ENCODE data around the gene ATXN1L.
"Not testable (repeated sequence)": the region's sequence is repeated elsewhere in the genome, so short reads cannot be mapped to it uniquely, and the experiment has no call there.

ATXN1L gene

GRCh38 chr16:71810155-71810530 is 35.6 kb upstream of the ATXN1L start:
- peak in 1 of 3 donors; percentile 9 for DNase-seq
- H3K4me1 ChIP-seq (ENCODE audit: control extremely low read depth in 1 of 4, control insufficient read depth in 4 of 4, insufficient read depth in 4 of 4, low read length in 3 of 4): peaks cover 9 to 50% (median 28%) of the 10 kb centered on the region in 4 experiments
- CTCF ChIA-PET: interaction anchor here (1.4 to 2.0 kb wide), 2 partner anchors 33 to 73 kb away, joined by 3 to 6 read pairs; no protein-coding TSS in a partner anchor
- WGBS (ENCODE audit: insufficient coverage): 100% methylated on average over 7 of the region's 11 CpGs
- H3K36me3 ChIP-seq (ENCODE audit: control insufficient read depth in 4 of 4, insufficient read depth in 4 of 4, low read length in 3 of 4); H3K9me3 ChIP-seq (ENCODE audit: control extremely low read depth in 1 of 5, control insufficient read depth in 4 of 5, insufficient read depth in 2 of 5, low read depth in 1 of 5, low read length in 4 of 5); POLR2A ChIA-PET; H3K4me3 ChIP-seq (ENCODE audit: control insufficient read depth in 1 of 7, extremely low read depth in 1 of 7, insufficient read depth in 4 of 7, low read depth in 2 of 7, low read length in 6 of 7); H3K27me3 ChIP-seq (replicated peaks in 2 of 5; ENCODE audit: control insufficient read depth in 4 of 5, insufficient read depth in 5 of 5, low read length in 4 of 5): not testable (repeated sequence)
- peak overlapping the region; percentile 79 to 100 for H3K27ac ChIP-seq (ENCODE audit: insufficient read depth in 1 of 2, low read depth in 1 of 2, low read length in 2 of 2, poor library complexity in 1 of 2, severe bottlenecking in 2 of 2)

GRCh38 chr16:71811261-71811803 is 34.4 kb upstream of the ATXN1L start:
- Histone ChIP-seq H3K27me3 (replicated peaks in 2 of 5; ENCODE audit: control insufficient read depth in 4 of 5, insufficient read depth in 5 of 5, low read length in 4 of 5) (no peaks in the 10 kb centered on the region), H3K27ac (ENCODE audit: insufficient read depth in 1 of 2, low read depth in 1 of 2, low read length in 2 of 2, poor library complexity in 1 of 2, severe bottlenecking in 2 of 2) (peak overlapping the region; percentile 71 to 100), H3K36me3 (ENCODE audit: control insufficient read depth in 4 of 4, insufficient read depth in 4 of 4, low read length in 3 of 4) (peaks cover 0 to 2% (median 0%) of the 10 kb centered on the region in 4 experiments), H3K9me3 (ENCODE audit: control extremely low read depth in 1 of 5, control insufficient read depth in 4 of 5, insufficient read depth in 2 of 5, low read depth in 1 of 5, low read length in 4 of 5) (no peaks in the 10 kb centered on the region), H3K4me3 (ENCODE audit: control insufficient read depth in 1 of 7, extremely low read depth in 1 of 7, insufficient read depth in 4 of 7, low read depth in 2 of 7, low read length in 6 of 7) (peak overlapping the region in 2 of 7 experiments; percentile 40 to 60), H3K4me1 (ENCODE audit: control extremely low read depth in 1 of 4, control insufficient read depth in 4 of 4, insufficient read depth in 4 of 4, low read length in 3 of 4) (peaks cover 9 to 48% (median 28%) of the 10 kb centered on the region in 4 experiments)
- DNase-seq: peak; percentile 81 to 94 (median 93)
- POLR2A ChIA-PET: no interaction called here
- CTCF ChIA-PET: interaction anchor here (0.9 to 2.0 kb wide), 4 partner anchors 12 to 73 kb away, joined by 3 to 6 read pairs (median 4); partner anchors contain the start of gene ZNF821
- WGBS (ENCODE audit: insufficient coverage): 0% methylated on average over 1 of the region's 5 CpGs

GRCh38 chr16:71817155-71817500 is 28.6 kb upstream of the ATXN1L start:
- H3K4me3 ChIP-seq (ENCODE audit: control insufficient read depth in 1 of 7, extremely low read depth in 1 of 7, insufficient read depth in 4 of 7, low read depth in 2 of 7, low read length in 6 of 7); H3K9me3 ChIP-seq (ENCODE audit: control extremely low read depth in 1 of 5, control insufficient read depth in 4 of 5, insufficient read depth in 2 of 5, low read depth in 1 of 5, low read length in 4 of 5); DNase-seq; POLR2A ChIA-PET; H3K4me1 ChIP-seq (ENCODE audit: control extremely low read depth in 1 of 4, control insufficient read depth in 4 of 4, insufficient read depth in 4 of 4, low read length in 3 of 4); H3K27ac ChIP-seq (ENCODE audit: insufficient read depth in 1 of 2, low read depth in 1 of 2, low read length in 2 of 2, poor library complexity in 1 of 2, severe bottlenecking in 2 of 2); H3K36me3 ChIP-seq (ENCODE audit: control insufficient read depth in 4 of 4, insufficient read depth in 4 of 4, low read length in 3 of 4); H3K27me3 ChIP-seq (replicated peaks in 2 of 5; ENCODE audit: control insufficient read depth in 4 of 5, insufficient read depth in 5 of 5, low read length in 4 of 5): not testable (repeated sequence)
- CTCF ChIA-PET: interaction anchor here (0.6 kb wide), 1 partner anchor 165 kb away, joined by 3 read pairs; no protein-coding TSS in a partner anchor
- 94% methylated on average over 9 of the region's 10 CpGs for WGBS (ENCODE audit: insufficient coverage)

GRCh38 chr16:71826533-71827017 is 19.2 kb upstream of the ATXN1L start:
- Histone ChIP-seq H3K4me1 (ENCODE audit: control extremely low read depth in 1 of 4, control insufficient read depth in 4 of 4, insufficient read depth in 4 of 4, low read length in 3 of 4) (no peaks in the 10 kb centered on the region), H3K9me3 (ENCODE audit: control extremely low read depth in 1 of 5, control insufficient read depth in 4 of 5, insufficient read depth in 2 of 5, low read depth in 1 of 5, low read length in 4 of 5) (no peaks in the 10 kb centered on the region), H3K27ac (ENCODE audit: insufficient read depth in 1 of 2, low read depth in 1 of 2, low read length in 2 of 2, poor library complexity in 1 of 2, severe bottlenecking in 2 of 2) (no peak overlapping the region), H3K4me3 (ENCODE audit: control insufficient read depth in 1 of 7, extremely low read depth in 1 of 7, insufficient read depth in 4 of 7, low read depth in 2 of 7, low read length in 6 of 7) (no peak overlapping the region), H3K36me3 (ENCODE audit: control insufficient read depth in 4 of 4, insufficient read depth in 4 of 4, low read length in 3 of 4) (no peaks in the 10 kb centered on the region), H3K27me3 (replicated peaks in 2 of 5; ENCODE audit: control insufficient read depth in 4 of 5, insufficient read depth in 5 of 5, low read length in 4 of 5) (no peaks in the 10 kb centered on the region)
- POLR2A ChIA-PET: interaction anchor here (0.7 kb wide), 1 partner anchor 30 kb away, joined by 3 read pairs; no protein-coding TSS in a partner anchor
- CTCF ChIA-PET: interaction anchor here (2.6 kb wide), 1 partner anchor 56 kb away, joined by 6 read pairs; no protein-coding TSS in a partner anchor
- WGBS (ENCODE audit: insufficient coverage): 77% methylated on average over 5 of the region's 5 CpGs
- DNase-seq: no peak

GRCh38 chr16:71830359-71830758 is 15.4 kb upstream of the ATXN1L start:
- DNase-seq: no peak
- Histone ChIP-seq H3K9me3 (ENCODE audit: control extremely low read depth in 1 of 5, control insufficient read depth in 4 of 5, insufficient read depth in 2 of 5, low read depth in 1 of 5, low read length in 4 of 5) (no peaks in the 10 kb centered on the region), H3K27me3 (replicated peaks in 2 of 5; ENCODE audit: control insufficient read depth in 4 of 5, insufficient read depth in 5 of 5, low read length in 4 of 5) (no peaks in the 10 kb centered on the region), H3K27ac (ENCODE audit: insufficient read depth in 1 of 2, low read depth in 1 of 2, low read length in 2 of 2, poor library complexity in 1 of 2, severe bottlenecking in 2 of 2) (no peak overlapping the region), H3K36me3 (ENCODE audit: control insufficient read depth in 4 of 4, insufficient read depth in 4 of 4, low read length in 3 of 4) (no peaks in the 10 kb centered on the region), H3K4me1 (ENCODE audit: control extremely low read depth in 1 of 4, control insufficient read depth in 4 of 4, insufficient read depth in 4 of 4, low read length in 3 of 4) (no peaks in the 10 kb centered on the region), H3K4me3 (ENCODE audit: control insufficient read depth in 1 of 7, extremely low read depth in 1 of 7, insufficient read depth in 4 of 7, low read depth in 2 of 7, low read length in 6 of 7) (no peak overlapping the region)
- ChIA-PET POLR2A (interaction anchor here (0.6 kb wide), 1 partner anchor 189 kb away, joined by 4 read pairs; no protein-coding TSS in a partner anchor), CTCF (no interaction called here)
- no CpG with 5 or more reads among the region's 2 CpGs for WGBS (ENCODE audit: insufficient coverage)

GRCh38 chr16:71831698-71832097 is 14.1 kb upstream of the ATXN1L start:
- H3K27ac ChIP-seq (ENCODE audit: insufficient read depth in 1 of 2, low read depth in 1 of 2, low read length in 2 of 2, poor library complexity in 1 of 2, severe bottlenecking in 2 of 2); H3K36me3 ChIP-seq (ENCODE audit: control insufficient read depth in 4 of 4, insufficient read depth in 4 of 4, low read length in 3 of 4); H3K9me3 ChIP-seq (ENCODE audit: control extremely low read depth in 1 of 5, control insufficient read depth in 4 of 5, insufficient read depth in 2 of 5, low read depth in 1 of 5, low read length in 4 of 5); CTCF ChIA-PET; H3K27me3 ChIP-seq (replicated peaks in 2 of 5; ENCODE audit: control insufficient read depth in 4 of 5, insufficient read depth in 5 of 5, low read length in 4 of 5); H3K4me3 ChIP-seq (ENCODE audit: control insufficient read depth in 1 of 7, extremely low read depth in 1 of 7, insufficient read depth in 4 of 7, low read depth in 2 of 7, low read length in 6 of 7); H3K4me1 ChIP-seq (ENCODE audit: control extremely low read depth in 1 of 4, control insufficient read depth in 4 of 4, insufficient read depth in 4 of 4, low read length in 3 of 4); DNase-seq: not testable (repeated sequence)
- WGBS (ENCODE audit: insufficient coverage): 94% methylated on average over 3 of the region's 3 CpGs
- POLR2A ChIA-PET: interaction anchor here (0.6 kb wide), 1 partner anchor 57 kb away, joined by 4 read pairs; no protein-coding TSS in a partner anchor

GRCh38 chr16:71832112-71832511 is 13.7 kb upstream of the ATXN1L start:
- not testable (repeated sequence) for H3K9me3 ChIP-seq (ENCODE audit: control extremely low read depth in 1 of 5, control insufficient read depth in 4 of 5, insufficient read depth in 2 of 5, low read depth in 1 of 5, low read length in 4 of 5); H3K4me3 ChIP-seq (ENCODE audit: control insufficient read depth in 1 of 7, extremely low read depth in 1 of 7, insufficient read depth in 4 of 7, low read depth in 2 of 7, low read length in 6 of 7); H3K27me3 ChIP-seq (replicated peaks in 2 of 5; ENCODE audit: control insufficient read depth in 4 of 5, insufficient read depth in 5 of 5, low read length in 4 of 5); H3K4me1 ChIP-seq (ENCODE audit: control extremely low read depth in 1 of 4, control insufficient read depth in 4 of 4, insufficient read depth in 4 of 4, low read length in 3 of 4); H3K36me3 ChIP-seq (ENCODE audit: control insufficient read depth in 4 of 4, insufficient read depth in 4 of 4, low read length in 3 of 4); DNase-seq; H3K27ac ChIP-seq (ENCODE audit: insufficient read depth in 1 of 2, low read depth in 1 of 2, low read length in 2 of 2, poor library complexity in 1 of 2, severe bottlenecking in 2 of 2)
- ChIA-PET CTCF (interaction anchor here (0.6 kb wide), 1 partner anchor 435 kb away, joined by 3 read pairs; no protein-coding TSS in a partner anchor), POLR2A (interaction anchor here (0.6 kb wide), 1 partner anchor 1238 kb away, joined by 3 read pairs; no protein-coding TSS in a partner anchor)
- no CpG with 5 or more reads among the region's 2 CpGs for WGBS (ENCODE audit: insufficient coverage)
